ENCODE results near the gene CAMK2N2.

Gene CAMK2N2

DNA sequence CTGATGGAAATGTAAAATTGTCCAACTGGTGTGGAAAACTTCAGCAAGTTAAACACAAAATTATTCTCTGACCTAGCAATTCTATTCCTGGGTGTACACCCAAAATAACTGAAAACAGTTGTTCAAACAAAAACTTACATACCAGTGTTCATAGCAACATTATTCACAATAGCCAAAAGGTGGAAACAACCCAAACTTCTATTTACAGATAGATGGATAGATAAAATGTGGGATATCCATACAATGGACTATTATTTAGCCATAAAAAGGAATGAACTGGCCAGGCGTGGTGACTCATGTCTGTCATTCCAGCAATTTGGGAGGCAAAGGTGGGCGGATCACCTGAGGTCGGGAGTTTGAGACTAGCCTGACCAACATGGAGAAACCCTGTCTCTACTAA lies 38.8 kb downstream of the CAMK2N2 start:
- no peak for DNase-seq (ENCODE audit: low spot score)

DNA sequence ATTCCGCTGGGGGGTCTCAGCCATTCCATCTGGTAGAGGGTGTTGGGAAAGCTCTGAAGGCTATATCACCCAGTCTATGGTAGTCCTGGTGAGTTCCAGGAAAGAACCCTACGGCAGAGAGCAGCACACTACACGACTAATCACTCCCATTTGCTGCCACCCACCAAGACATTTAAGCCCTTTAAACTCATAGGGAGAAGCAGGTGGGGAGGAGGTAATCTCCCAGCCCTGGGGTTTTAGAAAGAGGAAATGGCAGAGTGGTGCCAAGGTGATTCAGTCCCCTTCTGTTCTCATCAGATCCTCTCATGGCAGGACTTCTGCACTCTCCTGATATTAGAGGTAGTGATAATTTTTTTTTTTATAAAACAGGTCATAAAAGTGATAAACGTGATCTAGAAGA lies 42.5 kb downstream of the CAMK2N2 start:
- DNase-seq (ENCODE audit: low spot score) = no peak

DNA sequence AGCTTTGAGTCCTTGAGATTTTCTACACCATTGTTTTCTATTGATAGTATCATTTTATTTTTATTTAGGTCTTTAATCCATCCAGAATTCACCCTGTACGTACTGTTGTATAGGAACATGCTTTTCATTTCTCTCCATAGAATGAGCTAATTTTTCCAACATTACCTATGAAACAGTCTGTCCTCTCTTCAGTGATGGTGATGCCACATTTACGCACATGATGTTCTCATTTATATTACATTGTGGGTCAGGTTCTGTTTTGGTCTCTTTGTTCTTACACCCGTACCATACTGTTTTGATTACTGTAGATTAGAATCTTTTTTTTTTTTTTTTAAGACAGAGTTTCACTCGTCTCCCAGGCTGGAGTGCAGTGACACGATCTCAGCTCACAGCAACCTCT lies 49.6 kb downstream of the CAMK2N2 start:
- no peak for DNase-seq (ENCODE audit: low spot score)

DNA sequence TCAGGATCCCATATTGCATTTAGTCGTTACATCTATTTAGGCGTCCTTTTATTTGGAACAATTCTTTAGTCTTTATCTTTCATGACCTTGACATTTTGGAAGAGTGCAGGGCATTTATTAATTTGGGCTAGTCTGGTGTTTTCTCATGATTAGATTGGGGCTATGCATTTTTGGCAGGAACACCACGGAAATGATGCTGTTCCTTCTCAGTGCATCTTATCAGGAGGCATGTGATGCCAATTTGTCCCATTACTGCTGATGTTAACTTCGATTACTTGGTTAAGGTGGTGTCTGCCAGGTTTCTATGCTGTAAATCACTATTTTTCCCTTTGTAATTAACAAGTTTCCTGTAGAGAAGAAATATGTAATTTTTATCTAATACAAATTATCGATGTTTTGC lies 50.1 kb downstream of the CAMK2N2 start:
- no peak for DNase-seq (ENCODE audit: low spot score)
